NCI-H774 (cell line): Measurements from ENCODE around the gene SNUPN.

Experiments
- DNase-seq: peaks from one replicate; lab custom pipeline; 2025; lab: John Stamatoyannopoulos, UW

Gene SNUPN

GRCh38 chr15:75654201-75654907 is 28.8 kb upstream of the SNUPN start:
- DNase-seq, result no peak

GRCh38 chr15:75653347-75653913 is 27.9 kb upstream of the SNUPN start:
- DNase-seq, result no peak

GRCh38 chr15:75651810-75652543 is 26.5 kb upstream of the SNUPN start:
- no peak for DNase-seq

GRCh38 chr15:75650908-75651809 is 25.6 kb upstream of the SNUPN start:
- DNase-seq, result no peak

GRCh38 chr15:75649848-75650247 is 24.3 kb upstream of the SNUPN start:
- DNase-seq, result no peak

GRCh38 chr15:75649045-75649761 is 23.7 kb upstream of the SNUPN start:
- DNase-seq, result no peak

- DNase-seq, result no peak
Observed at GRCh38 chr15:75648156-75649000, 22.9 kb upstream of the SNUPN start.

GRCh38 chr15:75647370-75648155 is 22.0 kb upstream of the SNUPN start, which contains the start of gene SNX33:
Gene SNX33 (plus strand): TSS chr15:75647912. CDS start chr15:75649103, 1,191 bp downstream.
- peak; percentile 47 for DNase-seq

- DNase-seq, result no peak
Observed at GRCh38 chr15:75646944-75647364, 21.4 kb upstream of the SNUPN start.

GRCh38 chr15:75646112-75646943 is 20.8 kb upstream of the SNUPN start:
- DNase-seq, result no peak

GRCh38 chr15:75644376-75644775 is 18.9 kb upstream of the SNUPN start:
- no peak for DNase-seq

GRCh38 chr15:75641603-75642002 is 16.1 kb upstream of the SNUPN start:
- DNase-seq, result no peak

GRCh38 chr15:75641179-75641503 is 15.6 kb upstream of the SNUPN start:
- DNase-seq, result no peak

GRCh38 chr15:75640483-75641178 is 15.1 kb upstream of the SNUPN start:
- peak; percentile 47 for DNase-seq

- peak; percentile 96 for DNase-seq
Observed at GRCh38 chr15:75639709-75640482, 14.4 kb upstream of the SNUPN start, which contains the start of gene IMP3. Gene IMP3 (minus strand): TSS chr15:75640224. CDS start chr15:75640168, 56 bp downstream.

- no peak for DNase-seq
Observed at GRCh38 chr15:75639191-75639708, 13.7 kb upstream of the SNUPN start.
